Fibroblast of peridontal ligament (primary cell): ENCODE measurements around the gene NMT1.
"Not testable (repeated sequence)": the region's sequence is repeated elsewhere in the genome, so short reads cannot be mapped to it uniquely, and the experiment has no call there.

Source experiments
- DNase-seq: peaks from one replicate; pipeline ENCODE4 v3.0.0-alpha.2; 2010; ENCODE audit errors: extremely low read depth

Gene NMT1

DNA sequence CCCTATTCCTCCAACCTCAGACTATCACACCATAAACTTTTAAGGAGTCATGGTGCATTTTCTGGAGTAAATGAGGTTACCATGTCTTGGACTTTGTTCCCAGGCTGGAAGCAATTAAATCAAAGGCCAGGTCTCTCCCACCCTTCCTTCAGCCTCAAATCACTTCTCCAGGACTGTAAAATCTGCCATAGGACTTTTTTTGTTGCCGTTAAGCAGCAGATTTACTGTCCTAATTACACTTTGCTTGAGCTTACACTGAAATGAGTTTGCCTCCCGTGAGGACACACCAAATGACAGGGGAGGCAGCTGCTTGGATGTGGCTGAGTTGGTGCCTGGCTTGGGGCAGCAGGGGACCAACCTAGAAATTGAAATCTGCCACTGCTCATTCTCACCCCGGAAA, 24.4 kb upstream of the NMT1 start:
- no peak for DNase-seq

DNA sequence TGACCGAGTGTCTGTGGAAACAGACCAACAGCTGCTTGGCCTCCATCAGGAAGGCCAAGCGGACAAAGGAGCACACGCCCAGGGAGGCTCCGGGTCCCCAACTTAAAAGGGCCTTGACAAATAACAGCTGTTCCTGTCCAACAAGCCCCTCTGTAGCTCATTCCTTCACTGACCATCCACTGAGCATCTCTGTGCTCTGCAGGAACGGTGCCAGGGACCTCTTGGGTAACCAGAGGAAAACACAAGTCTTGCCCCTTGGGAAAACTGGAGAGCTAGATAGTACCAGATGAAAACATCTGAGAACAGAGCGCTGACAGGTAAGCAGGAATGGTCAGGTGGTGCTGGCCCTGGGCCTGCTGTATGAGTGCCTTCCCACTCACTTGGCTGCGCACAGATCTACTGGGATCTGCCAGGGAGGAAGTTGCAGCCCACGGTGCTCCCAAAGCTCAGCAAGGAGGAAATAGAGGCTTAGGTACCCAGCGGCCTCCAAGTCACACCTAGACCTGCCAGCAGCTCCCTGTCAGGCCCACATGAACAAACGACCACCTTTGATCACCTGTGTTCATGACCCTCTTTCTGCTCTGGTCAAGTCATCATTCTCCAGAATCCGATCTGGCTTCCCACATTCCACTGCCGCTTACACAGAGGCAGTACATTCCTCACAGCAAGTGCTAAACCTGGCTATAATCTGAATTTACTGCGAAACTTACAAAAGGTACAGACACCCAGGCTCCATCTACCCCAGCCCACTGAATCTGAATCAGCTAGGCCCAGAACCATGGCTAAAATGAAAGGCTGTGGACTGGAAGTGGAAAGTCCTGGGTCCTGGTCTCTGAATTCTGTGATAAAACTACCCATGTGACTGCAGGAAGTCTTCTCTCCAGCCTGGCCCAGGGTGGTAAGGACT, 22.1 kb upstream of the NMT1 start:
- no peak for DNase-seq

GRCh38 chr17:45040459-45040858, 20.7 kb upstream of the NMT1 start:
- DNase-seq = no peak

DNA sequence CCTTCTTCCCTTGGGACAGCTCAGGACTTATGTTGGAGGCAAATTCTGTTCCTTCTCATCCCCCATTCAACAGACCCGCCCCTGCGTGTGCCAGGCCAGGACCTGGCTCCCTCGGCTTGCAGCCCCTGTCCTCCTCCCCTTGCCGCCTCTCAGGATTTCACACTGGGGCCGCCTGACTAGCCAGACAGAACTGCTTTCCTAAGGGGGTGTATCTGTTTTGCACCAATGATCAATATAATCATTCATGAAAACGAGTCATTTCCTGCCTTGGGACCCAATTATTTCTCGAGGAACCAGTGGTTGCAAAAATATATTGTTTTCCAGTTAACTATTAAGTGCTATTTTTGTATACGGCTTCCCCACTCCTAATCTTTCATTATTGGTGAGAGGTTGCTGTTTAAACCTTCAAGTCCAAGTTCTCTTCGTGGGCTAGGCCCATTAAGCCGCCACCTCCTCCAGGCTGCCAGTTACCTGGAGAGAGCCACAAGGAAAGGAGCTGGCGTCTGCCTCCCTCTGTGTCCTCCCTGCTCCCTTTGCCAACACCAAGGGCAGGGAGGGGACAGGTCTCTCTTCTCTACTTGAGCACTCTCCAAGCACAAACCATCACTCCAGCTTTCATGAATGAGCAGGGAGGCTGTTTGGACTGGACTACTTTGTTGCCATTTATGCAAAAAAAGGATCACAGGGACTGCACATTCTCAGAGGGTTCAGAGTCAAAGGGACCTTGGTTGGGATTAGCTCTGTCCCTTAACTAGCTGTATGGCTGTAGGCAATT, 18.6 kb upstream of the NMT1 start:
- no peak for DNase-seq

- no peak for DNase-seq
Measured at GRCh38 chr17:45043813-45044540, 17.1 kb upstream of the NMT1 start.

- no peak for DNase-seq
Measured at GRCh38 chr17:45046537-45047125, 14.5 kb upstream of the NMT1 start.

DNA sequence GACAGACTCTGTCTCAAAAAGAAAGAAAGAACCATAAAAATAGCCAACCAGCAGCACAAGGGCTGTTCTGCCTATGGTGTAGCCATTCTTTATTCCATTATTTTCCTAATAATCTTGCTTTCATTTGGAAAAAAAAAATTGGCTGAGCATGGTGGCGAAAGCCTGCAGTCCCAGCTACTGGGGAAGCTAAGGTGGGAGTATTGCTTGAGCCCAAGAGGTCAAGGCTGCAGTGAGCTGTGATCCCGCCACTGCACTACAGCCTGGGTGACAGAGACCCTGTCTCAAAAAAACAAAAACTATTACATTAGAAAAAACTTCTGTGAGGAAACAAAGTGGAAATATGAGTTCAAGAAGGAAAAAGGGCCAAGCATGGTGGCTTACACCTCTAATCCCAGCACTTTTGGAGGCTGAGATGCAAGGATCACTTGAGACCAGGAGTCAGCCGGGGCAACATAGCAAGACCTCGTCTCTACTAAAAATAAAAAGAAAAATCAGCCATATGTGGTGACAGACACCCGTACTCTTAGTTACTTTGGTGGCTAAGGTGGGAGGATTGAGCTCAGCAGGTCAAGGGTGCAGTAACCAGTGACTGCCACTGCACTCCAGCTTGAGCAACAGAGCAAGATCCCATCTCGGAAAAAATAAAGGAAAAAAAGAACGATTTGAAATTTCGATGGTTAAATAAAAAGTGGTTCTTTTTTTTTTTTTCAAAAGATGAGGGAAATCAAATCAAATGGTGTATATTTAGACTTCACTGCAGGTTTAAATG, 12.1 kb upstream of the NMT1 start:
- DNase-seq = no peak

- DNase-seq = peak; percentile 22
Measured at GRCh38 chr17:45050481-45051059, 10.5 kb upstream of the NMT1 start.

DNA sequence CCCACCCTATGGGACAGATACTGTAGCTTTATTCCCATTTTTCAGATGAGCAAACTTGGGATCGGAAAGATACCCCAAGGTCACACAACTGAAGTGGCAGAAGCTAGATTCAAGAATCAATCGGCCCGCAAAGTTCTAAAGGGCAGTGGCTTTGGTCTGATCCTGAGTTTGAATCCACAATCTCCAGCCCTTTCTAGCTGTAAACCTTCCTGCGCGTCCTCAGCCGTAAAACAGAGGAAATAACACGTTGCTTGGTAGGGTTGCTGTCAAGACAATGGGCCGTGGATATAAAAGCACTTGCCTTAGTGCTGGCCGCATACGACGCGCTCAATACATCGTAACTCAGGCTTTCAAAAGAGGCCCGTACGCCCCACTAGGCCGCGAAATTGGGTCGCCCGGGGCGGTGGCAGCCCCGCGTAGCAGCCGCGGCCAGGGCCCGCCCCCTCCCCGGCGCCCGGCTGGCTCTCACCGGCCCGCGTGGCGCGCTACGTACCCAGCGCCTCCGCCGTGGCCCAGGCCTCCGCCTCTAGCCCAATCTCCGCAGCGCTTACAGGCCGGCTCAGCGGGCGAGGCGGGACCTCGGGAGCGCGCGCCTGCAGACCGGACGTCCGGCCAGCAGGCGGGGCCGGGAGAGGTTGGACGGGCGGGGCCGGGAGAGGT, 9.9 kb upstream of the NMT1 start, which contains the start of gene DCAKD:
TSS of gene DCAKD (minus strand) at position 573 of the 660 bp plus-strand sequence. CDS start 16,747 bp downstream, outside the sequence.
- DNase-seq = peak; percentile 89

DNA sequence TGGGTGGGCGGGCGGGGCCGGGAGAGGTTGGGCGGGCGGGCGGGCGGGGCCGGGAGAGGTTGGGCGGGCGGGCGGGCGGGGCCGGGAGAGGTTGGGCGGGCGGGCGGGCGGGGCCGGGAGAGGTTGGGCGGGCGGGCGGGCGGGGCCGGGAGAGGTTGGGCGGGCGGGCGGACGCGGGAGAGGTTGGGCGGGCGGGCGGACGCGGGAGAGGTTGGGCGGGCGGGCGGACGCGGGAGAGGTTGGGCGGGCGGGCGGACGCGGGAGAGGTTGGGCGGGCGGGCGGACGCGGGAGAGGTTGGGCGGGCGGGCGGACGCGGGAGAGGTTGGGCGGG, 9.4 kb upstream of the NMT1 start:
- not testable (repeated sequence) for DNase-seq

DNA sequence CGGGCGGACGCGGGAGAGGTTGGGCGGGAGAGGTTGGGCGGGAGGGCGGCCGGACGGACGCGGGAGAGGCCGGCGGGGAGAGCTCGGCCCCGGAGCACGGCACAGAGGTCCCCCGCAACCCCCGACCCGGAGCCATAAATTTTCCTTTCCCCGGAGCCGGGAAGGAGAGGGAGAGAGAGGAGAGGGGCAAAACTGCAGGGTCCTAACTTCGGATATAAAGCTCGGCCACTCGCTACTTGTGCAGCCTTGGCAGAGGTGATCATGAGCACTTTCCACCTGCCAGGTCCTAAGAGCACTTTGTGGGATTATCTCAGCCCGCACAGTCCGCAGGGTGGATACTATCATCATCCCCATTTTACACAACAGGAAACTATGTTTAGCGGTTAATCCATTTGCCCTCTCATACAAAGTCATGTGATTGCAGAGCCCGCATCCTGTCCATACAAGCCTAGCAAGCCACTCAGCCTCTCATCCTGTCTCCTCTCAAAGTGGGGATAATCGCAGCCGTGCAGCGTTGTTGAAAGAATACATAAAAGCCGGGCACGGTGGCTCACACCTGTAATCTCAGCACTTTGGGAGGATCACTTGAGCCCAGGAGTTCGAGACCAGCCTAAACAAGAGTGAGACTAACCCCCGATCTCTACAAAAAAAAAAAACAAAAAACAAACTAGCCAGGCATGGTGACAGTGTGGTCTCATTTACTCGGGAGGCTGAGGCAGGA, 8.9 kb upstream of the NMT1 start:
- DNase-seq = no peak

GRCh38 chr17:45060382-45060796, 728 bp upstream of the NMT1 start:
- DNase-seq = no peak

GRCh38 chr17:45061606-45062205, 589 bp downstream of the NMT1 start:
- no peak for DNase-seq

- DNase-seq = no peak
Measured at GRCh38 chr17:45063198-45063597, 2.1 kb downstream of the NMT1 start.

DNA sequence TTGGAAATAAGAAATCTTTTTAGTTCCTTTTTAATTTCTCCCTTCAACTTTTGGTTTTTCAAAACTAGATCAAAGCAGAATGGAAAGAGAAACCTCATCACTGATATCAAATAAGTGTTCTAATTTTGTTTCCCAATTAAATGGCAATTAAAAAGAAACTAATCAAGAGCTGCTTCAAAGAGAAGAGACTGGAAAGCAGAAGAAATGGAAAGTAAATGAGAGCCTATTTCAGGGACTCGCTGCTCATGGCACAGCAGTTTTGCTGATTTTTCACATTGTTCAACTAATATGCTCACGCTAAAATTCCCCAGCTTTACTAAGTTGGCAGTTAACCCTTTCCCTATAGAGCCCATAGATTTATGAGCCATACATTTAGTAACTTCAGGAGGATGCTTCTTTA, 6.5 kb downstream of the NMT1 start:
- no peak for DNase-seq

DNA sequence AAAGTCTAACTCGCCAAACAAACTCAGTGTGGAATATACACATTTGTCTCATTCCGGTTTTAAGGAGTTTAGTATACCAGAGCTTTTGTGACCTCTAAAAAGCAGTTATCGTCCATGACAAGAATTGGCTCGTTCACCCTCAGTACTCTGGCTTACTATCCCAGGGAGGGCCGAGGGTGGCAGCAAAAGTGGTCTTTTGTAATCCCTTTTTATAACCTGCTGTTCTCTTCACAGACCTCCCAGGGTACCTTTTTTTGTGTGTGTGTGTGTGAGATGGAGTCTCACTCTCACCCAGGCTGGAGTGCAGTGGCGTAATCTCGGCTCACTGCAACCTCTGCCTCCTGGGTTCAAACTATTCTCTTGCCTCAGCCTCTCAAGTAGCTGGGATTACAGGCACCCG, 8.9 kb downstream of the NMT1 start:
- DNase-seq = no peak

- no peak for DNase-seq
Measured at GRCh38 chr17:45070809-45071208, 9.7 kb downstream of the NMT1 start.

- peak; percentile 97 for DNase-seq
Measured at GRCh38 chr17:45073414-45074070, 12.4 kb downstream of the NMT1 start.

GRCh38 chr17:45077643-45078042, 16.5 kb downstream of the NMT1 start:
- no peak for DNase-seq
